H9 (cell line): ENCODE results near the gene MYO15B. TPM values are rescaled to one million over a fixed set of nuclear protein-coding genes. Genes with fewer than 3 reads are reported as not detected.

ENCODE experiments used
- DNase-seq: peaks from one replicate; pipeline ENCODE4 v3.0.0-alpha.2; 2017
- H2AFZ ChIP-seq: one replicate; pipeline ENCODE4 v1.6.1; 2013; ENCODE audit warnings: mild to moderate bottlenecking, low read length, control low read depth, moderate library complexity
- H2AK5ac ChIP-seq: 2 replicates; pipeline ENCODE4 v1.6.1; 2013; ENCODE audit warnings: low read length, control low read depth, mixed read lengths; ENCODE audit not compliant: insufficient read length
- H2BK120ac ChIP-seq: one replicate; pipeline ENCODE4 v1.6.1; 2013; ENCODE audit warnings: low read depth, mild to moderate bottlenecking, low read length, control low read depth, inconsistent platforms; ENCODE audit not compliant: poor library complexity, severe bottlenecking
- H2BK12ac ChIP-seq: 2 replicates; pipeline ENCODE4 v1.6.1; 2013; ENCODE audit warnings: low read length, control low read depth, mixed read lengths, low read depth; ENCODE audit not compliant: insufficient read length
- H2BK15ac ChIP-seq: 2 replicates; pipeline ENCODE4 v1.6.1; 2013; ENCODE audit warnings: low read depth, low read length, control low read depth
- H2BK20ac ChIP-seq: one replicate; pipeline ENCODE4 v1.6.1; 2013; ENCODE audit warnings: low read depth, mild to moderate bottlenecking, low read length, control low read depth, inconsistent platforms; ENCODE audit not compliant: poor library complexity, severe bottlenecking
- H2BK5ac ChIP-seq: 2 replicates; pipeline ENCODE4 v1.6.1; 2013; ENCODE audit warnings: low read length, control low read depth, mixed read lengths; ENCODE audit not compliant: insufficient read length
- H3K14ac ChIP-seq: 2 replicates; pipeline ENCODE4 v1.6.1; 2013; ENCODE audit warnings: low read length, control low read depth; ENCODE audit not compliant: insufficient read depth
- H3K18ac ChIP-seq: 2 replicates; pipeline ENCODE4 v1.6.1; 2013; ENCODE audit warnings: low read depth, mild to moderate bottlenecking, mixed read lengths, low read length, control low read depth; ENCODE audit not compliant: insufficient read length
- H3K23ac ChIP-seq: 2 replicates; pipeline ENCODE4 v1.6.1; 2013; ENCODE audit warnings: low read length, control low read depth, mixed read lengths, low read depth; ENCODE audit not compliant: insufficient read length
- H3K23me2 ChIP-seq: 2 replicates; pipeline ENCODE4 v1.6.1; 2013; ENCODE audit warnings: low read depth, mild to moderate bottlenecking, mixed read lengths, low read length, control low read depth; ENCODE audit not compliant: insufficient read length, poor library complexity, severe bottlenecking
- H3K27ac ChIP-seq: 2 replicates; pipeline ENCODE4 v1.5.1; 2013; ENCODE audit warnings: low read length, control low read depth, mixed read lengths, low read depth; ENCODE audit not compliant: insufficient read length
- H3K27me3 ChIP-seq: 2 replicates; pipeline ENCODE4 v1.6.1; 2013; ENCODE audit warnings: low read length, control low read depth, inconsistent platforms; ENCODE audit not compliant: insufficient read depth
- H3K4ac ChIP-seq: 2 replicates; pipeline ENCODE4 v1.6.1; 2013; ENCODE audit warnings: low read depth, mild to moderate bottlenecking, control low read depth, inconsistent platforms, low read length, moderate library complexity
- H3K4me1 ChIP-seq: 2 replicates; pipeline ENCODE4 v1.6.1; 2013; ENCODE audit warnings: low read length, control low read depth, inconsistent platforms; ENCODE audit not compliant: insufficient read depth
- H3K4me2 ChIP-seq: 2 replicates; pipeline ENCODE4 v1.6.1; 2013; ENCODE audit warnings: low read length, control low read depth, mixed read lengths; ENCODE audit not compliant: insufficient read length, insufficient read depth
- H3K56ac ChIP-seq: 2 replicates; pipeline ENCODE4 v1.6.1; 2013; ENCODE audit warnings: low read depth, mild to moderate bottlenecking, mixed read lengths, low read length, control low read depth; ENCODE audit not compliant: insufficient read length
- H3K79me1 ChIP-seq: 2 replicates; pipeline ENCODE4 v1.6.1; 2013; ENCODE audit warnings: low read depth, mild to moderate bottlenecking, moderate library complexity, low read length, control low read depth, inconsistent platforms; ENCODE audit not compliant: insufficient read depth, poor library complexity, severe bottlenecking
- H3K79me2 ChIP-seq: 2 replicates; pipeline ENCODE4 v1.6.1; 2013; ENCODE audit warnings: low read length, control low read depth, inconsistent platforms; ENCODE audit not compliant: insufficient read depth
- H3K9ac ChIP-seq: 2 replicates; pipeline ENCODE4 v1.6.1; 2013; ENCODE audit warnings: low read length, control low read depth, mixed read lengths; ENCODE audit not compliant: insufficient read length; ENCODE audit errors: extremely low read depth
- H3K9me3 ChIP-seq: one replicate; pipeline ENCODE4 v1.6.1; 2013; ENCODE audit warnings: low read depth, low read length, inconsistent platforms; ENCODE audit not compliant: control insufficient read depth
- H3T11ph ChIP-seq: one replicate; pipeline ENCODE4 v1.6.1; 2013; ENCODE audit warnings: mild to moderate bottlenecking, low read length, control low read depth, inconsistent platforms
- H4K20me1 ChIP-seq: one replicate; pipeline ENCODE4 v1.6.1; 2013; ENCODE audit not compliant: control insufficient read depth, insufficient read length, insufficient read depth
- H4K5ac ChIP-seq: 2 replicates; pipeline ENCODE4 v1.6.1; 2013; ENCODE audit warnings: low read depth, mild to moderate bottlenecking, mixed read lengths, low read length, control low read depth; ENCODE audit not compliant: insufficient read length
- H4K8ac ChIP-seq: replicated peaks from 2 replicates; pipeline ENCODE4 v1.6.1; 2013; ENCODE audit warnings: low read length, control low read depth, mixed read lengths, low read depth; ENCODE audit not compliant: insufficient read length
- H4K91ac ChIP-seq: 2 replicates; pipeline ENCODE4 v1.6.1; 2013; ENCODE audit warnings: low read depth, mild to moderate bottlenecking, moderate library complexity, mixed read lengths, low read length, control low read depth; ENCODE audit not compliant: insufficient read length
- H3K27ac Mint-ChIP-seq, 3 experiments: 2 replicates in 2 of 3; 3 replicates in 1 of 3; pipeline ENCODE4 v1.8.0; 2020 to 2021; ENCODE audit warnings: mixed read lengths in 3 of 3, mild to moderate bottlenecking in 1 of 3, moderate library complexity in 1 of 3
- H3K27me3 Mint-ChIP-seq: 2 replicates; pipeline ENCODE4 v1.8.0; 2021; ENCODE audit warnings: low read depth, mild to moderate bottlenecking, moderate library complexity, mixed read lengths
- H3K36me3 Mint-ChIP-seq, 3 experiments: 2 replicates in 2 of 3; 3 replicates in 1 of 3; pipeline ENCODE4 v1.8.0; 2020 to 2021; ENCODE audit warnings: low read depth in 3 of 3, mixed read lengths in 3 of 3; ENCODE audit not compliant: insufficient read depth in 1 of 3
- H3K4me1 Mint-ChIP-seq, 2 experiments: 2 replicates each; pipeline ENCODE4 v1.8.0; 2020; ENCODE audit warnings: mixed read lengths in 2 of 2
- H3K4me3 Mint-ChIP-seq, 2 experiments: 2 replicates in 1 of 2; 3 replicates in 1 of 2; pipeline ENCODE4 v1.8.0; 2020 to 2021; ENCODE audit warnings: mild to moderate bottlenecking in 2 of 2, mixed read lengths in 2 of 2, moderate library complexity in 1 of 2
- H3K9me3 Mint-ChIP-seq, 2 experiments: 2 replicates in 1 of 2; 3 replicates in 1 of 2; pipeline ENCODE4 v1.8.0; 2020; ENCODE audit warnings: mild to moderate bottlenecking in 2 of 2, mixed read lengths in 2 of 2, moderate library complexity in 1 of 2
- CTCF ChIP-seq: fragments of 200-600 bp; sonication (generic); conservative IDR thresholded peaks from 3 replicates; pipeline ENCODE4 v1.8.0; 2021; ENCODE audit warnings: antibody characterized with exemption, mild to moderate bottlenecking
- WGBS: extraction: QIAGEN DNeasy Blood & Tissue Kit; methylation state at CpG from one replicate; pipeline ENCODE4 v1.1.7; 2013; ENCODE audit warnings: missing lambda C conversion rate, low lambda C conversion rate, mixed read lengths; ENCODE audit not compliant: insufficient read length; ENCODE audit errors: extremely low coverage; 5-methylcytosine and 5-hydroxymethylcytosine counted together
- total RNA-seq: library from RNA; stranded (reverse); gene quantifications from 2 replicates; pipeline ENCODE4 v1.2.1, GENCODE V29; 2021

The MYO15B gene
- total RNA-seq, 1 experiment from 2014 or later, result 41.9 TPM

- Histone ChIP-seq H3T11ph (no peak overlapping the region), H4K20me1 (no peaks in the 10 kb centered on the region), H2AFZ (no peak overlapping the region), H3K4me2 (no peak overlapping the region), H4K8ac (no peak overlapping the region), H4K5ac (no peak overlapping the region), H3K23me2 (no peaks in the 10 kb centered on the region), H4K91ac (no peak overlapping the region), H2BK12ac (no peak overlapping the region), H3K9ac (no peak overlapping the region), H2AK5ac (no peak overlapping the region), H3K79me1 (no peaks in the 10 kb centered on the region), H2BK120ac (no peak overlapping the region), H2BK5ac (no peak overlapping the region), H3K79me2 (no peaks in the 10 kb centered on the region), H3K27ac (no peak overlapping the region), H3K9me3 (no peaks in the 10 kb centered on the region), H3K4me1 (no peaks in the 10 kb centered on the region), H3K4ac (no peak overlapping the region), H3K14ac (no peak overlapping the region), H3K23ac (no peak overlapping the region), H3K18ac (no peak overlapping the region), H2BK20ac (no peak overlapping the region), H3K56ac (no peak overlapping the region), H2BK15ac (no peak overlapping the region), H3K27me3 (no peaks in the 10 kb centered on the region)
- Mint-ChIP-seq H3K4me3 (no peak overlapping the region), H3K4me1 (peaks cover 0 to 5% of the 10 kb centered on the region in 2 experiments; a peak in 1 of 4 replicates), H3K36me3 (no peaks in the 10 kb centered on the region), H3K27me3 (no peaks in the 10 kb centered on the region; the same call in 1 of the 2 replicates), H3K9me3 (no peaks in the 10 kb centered on the region), H3K27ac (no peak overlapping the region)
- no CpG with 5 or more reads among the region's 11 CpGs for WGBS
- TF ChIP-seq CTCF, result peak; percentile 24; the same call in 1 of the 3 replicates
- peak; percentile 70 for DNase-seq
Observed at GRCh38 chr17:75615301-75615700, 27.7 kb downstream of the MYO15B start.
